GM19452 (cell line): ENCODE data around the gene SELENON.

ENCODE experiments used
- ATAC-seq: cut with Tn5 transposase; IDR thresholded peaks from one replicate; pipeline ENCODE4 v1.9.1; 2021; ENCODE audit not compliant: unreplicated experiment

SELENON gene

GRCh38 chr1:25790472-25790871 is 9.5 kb upstream of the SELENON start:
- ATAC-seq: no peak

- no peak for ATAC-seq
Observed at GRCh38 chr1:25792115-25792514, 7.9 kb upstream of the SELENON start.

DNA sequence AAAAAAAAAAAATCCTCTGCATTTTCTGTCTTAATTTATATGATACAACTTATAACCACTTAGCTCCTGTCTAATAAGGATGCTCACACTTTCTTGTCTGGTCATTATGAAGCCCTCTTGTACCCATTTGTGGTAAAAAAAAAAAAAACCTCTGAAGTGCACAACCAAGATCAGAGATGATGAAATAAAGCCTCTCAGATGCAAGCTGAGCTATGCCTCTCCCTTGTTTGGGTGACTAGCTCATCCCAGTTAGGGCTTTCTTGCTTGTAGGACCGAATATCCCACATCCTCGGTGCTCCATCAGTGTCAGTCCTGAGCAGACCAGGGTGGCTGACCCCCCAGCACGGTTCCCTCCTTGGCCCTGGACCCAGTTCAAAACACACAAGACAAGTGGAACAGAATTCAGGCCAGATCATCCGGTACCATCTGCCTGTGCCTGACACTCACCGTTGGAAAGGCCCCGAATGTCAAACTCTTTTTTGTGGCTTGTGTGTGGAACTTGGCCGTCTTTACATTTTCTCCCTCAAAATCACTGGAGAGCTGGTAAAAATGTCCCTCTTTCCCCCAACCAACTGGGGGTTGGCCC is 6.3 kb upstream of the SELENON start:
- no peak for ATAC-seq

DNA sequence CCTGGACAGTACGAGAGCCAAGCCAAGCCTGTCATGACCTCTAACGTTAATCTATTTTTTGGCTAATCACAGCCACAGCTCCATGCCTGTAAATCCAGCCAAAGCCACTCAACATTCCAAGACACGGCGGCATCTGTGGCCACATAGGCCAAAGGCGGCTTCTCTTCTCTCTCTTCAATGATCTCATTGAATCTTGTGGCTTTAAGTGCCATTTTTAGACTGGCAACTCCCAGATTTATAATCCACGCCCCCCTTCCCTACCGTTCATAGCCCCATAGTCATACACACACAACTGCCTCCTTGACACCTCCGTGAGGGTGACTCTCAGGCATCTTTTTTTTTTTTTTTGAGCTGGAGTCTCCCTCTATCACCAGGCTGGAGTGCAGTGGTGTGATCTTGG is 5.7 kb upstream of the SELENON start:
- ATAC-seq: no peak

DNA sequence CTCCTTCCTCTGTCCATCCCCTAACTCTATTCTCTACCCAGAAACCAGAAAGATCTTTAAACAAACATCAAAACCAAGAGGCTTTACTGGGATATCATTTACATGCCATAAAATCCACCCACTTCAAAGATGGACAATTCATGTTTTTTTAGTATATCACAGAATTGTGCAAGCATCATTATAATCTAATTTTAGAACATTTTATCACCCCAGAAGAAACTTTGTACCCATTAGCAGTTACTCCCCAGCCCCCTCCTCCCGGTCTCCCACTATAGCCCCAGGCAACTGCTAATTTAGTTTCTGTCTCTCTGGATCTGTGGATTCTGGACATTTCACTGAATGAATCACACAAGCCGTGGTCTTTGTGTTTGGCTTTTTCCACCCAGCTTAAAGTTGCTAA is 4.8 kb upstream of the SELENON start:
- ATAC-seq: no peak

DNA sequence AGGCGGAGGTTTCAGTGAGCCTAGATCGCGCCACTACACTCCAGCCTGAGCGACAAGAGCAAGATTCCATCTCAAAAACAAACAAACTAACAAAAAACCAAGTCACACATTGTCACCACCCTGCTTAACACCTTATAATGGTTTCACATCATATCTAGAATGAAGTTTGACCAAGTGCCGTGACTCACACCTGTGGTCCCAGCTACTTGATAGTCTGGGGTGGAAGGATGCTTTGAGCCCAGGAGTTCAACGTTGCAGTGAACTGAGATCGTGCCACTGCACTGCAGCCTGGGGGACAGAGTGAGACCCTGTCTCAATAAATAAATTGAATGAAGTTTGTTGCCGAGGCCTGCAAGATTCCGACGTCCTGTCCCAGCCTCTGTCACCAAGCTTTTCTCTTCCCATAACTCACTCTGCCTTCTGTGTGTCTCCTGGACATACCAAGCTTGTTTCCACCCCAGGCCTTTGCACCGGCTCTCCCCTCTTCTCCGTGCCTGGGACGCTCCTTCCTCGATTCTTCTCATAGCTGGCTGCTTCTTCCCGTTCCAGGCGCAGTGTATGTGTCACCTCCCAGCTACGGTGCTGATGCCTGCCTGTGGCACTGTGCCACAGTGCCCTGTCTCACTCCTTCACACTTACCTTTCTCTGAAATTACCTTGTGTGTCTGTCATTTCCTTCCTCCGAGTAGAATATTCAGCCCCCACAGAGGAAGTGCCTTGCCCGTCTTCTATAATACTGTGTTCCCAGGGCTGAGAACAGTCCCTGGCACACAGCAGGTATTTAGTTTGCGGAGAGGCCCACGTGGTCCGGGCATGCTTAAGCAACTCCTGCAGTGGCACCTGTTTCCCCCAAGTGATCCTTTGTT is 3.8 kb upstream of the SELENON start:
- ATAC-seq: no peak

DNA sequence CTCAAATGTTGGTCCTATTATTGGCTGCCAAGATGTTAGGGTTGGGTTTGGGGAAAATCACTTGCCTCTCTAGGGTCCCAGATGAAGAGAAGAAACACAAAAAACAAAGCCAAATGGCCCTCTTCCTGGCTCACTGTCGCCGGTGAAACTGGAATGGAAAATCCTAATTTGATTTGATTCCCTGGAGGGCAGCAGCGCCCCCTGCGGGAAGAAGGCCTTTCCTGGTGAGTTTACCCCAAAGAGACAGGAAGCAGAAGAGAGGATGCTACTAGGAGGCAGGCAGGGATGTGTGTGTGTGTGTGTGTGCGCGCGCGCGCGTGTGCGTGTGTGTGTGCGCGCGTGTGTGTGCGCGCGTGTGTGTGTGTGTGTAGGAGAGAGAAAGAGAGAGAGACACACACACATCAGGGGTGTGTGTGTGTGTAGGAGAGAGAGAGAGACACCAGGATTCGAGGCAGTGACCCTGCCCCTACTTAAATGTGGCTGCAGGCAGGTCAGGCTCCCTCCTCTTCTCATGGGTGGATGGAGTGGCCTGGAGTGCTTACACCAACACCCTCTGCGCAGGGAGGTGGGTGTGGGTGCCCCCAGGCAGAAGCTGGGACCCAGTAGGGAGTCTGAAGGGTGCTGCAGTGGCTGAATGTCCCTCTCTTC is 3.1 kb upstream of the SELENON start:
- ATAC-seq: no peak

- no peak for ATAC-seq
Observed at GRCh38 chr1:25797939-25798338, 2.1 kb upstream of the SELENON start.

- ATAC-seq: no peak
Observed at GRCh38 chr1:25798666-25799351, 1.2 kb upstream of the SELENON start.

- no peak for ATAC-seq
Observed at GRCh38 chr1:25799352-25799934, 550 bp upstream of the SELENON start.

GRCh38 chr1:25800703-25801377 is 847 bp downstream of the SELENON start:
- ATAC-seq: no peak

DNA sequence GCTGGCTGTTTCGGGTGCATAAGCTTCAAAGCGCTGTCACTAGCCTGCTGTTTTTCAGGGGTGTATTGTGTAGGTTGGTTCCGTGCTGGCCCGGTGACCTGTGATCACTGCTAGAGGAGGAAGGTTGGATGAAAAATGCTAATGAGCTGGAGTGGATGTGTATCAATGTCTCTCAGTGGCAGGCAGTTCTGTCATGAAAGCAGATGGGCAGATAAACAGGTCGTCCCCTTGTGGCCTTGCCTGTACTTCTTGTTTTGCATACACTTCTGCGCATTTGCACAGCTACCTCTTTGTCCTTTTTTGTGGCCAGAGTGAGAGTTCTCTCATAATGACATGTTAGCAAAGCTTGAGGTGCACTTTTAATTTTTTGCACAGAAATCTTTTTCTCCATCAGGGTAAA is 2.9 kb downstream of the SELENON start:
- ATAC-seq: no peak

DNA sequence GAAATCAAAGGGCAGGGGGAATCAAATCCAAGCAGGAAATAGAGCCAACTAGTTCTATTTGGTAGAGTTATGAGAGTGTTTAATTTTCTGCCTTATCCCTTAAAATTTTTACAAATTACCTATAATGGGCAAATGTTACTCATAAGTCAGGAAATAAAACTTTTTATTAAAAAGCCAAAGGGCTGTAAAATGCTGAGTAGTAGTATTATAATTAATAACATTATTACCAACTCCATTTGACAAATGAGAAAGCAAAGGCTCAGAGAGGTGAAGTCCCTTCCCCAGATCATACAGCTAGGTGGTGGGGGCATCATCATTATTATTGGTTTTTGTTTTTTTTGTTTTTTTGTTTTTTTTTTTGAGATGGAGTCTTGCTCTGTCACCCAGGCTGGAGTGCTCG is 3.4 kb downstream of the SELENON start:
- ATAC-seq: no peak

- no peak for ATAC-seq
Observed at GRCh38 chr1:25804244-25804963, 4.4 kb downstream of the SELENON start.

- no peak for ATAC-seq
Observed at GRCh38 chr1:25804964-25805862, 5.2 kb downstream of the SELENON start.

GRCh38 chr1:25805863-25806225 is 5.9 kb downstream of the SELENON start:
- ATAC-seq: no peak

DNA sequence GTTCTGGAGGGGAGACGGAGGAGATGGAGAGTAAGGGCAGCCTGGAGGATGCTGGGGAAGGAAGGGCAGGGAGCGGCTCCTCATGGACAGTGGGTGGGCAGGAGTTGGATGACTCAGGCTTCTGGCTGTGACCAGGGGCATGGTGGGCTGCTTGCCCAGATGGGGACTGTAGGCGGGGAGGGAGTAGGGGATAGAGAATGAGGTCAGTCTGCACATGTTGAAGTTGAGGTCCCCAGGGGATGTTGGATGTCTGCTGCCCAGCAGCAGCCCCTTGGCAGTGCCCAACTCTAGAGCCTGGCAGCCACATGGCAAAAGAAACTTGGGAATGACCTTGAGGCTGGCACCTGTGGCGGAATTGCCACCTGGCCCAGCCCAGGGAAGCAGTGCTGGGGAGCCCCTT is 6.4 kb downstream of the SELENON start:
- ATAC-seq: no peak

DNA sequence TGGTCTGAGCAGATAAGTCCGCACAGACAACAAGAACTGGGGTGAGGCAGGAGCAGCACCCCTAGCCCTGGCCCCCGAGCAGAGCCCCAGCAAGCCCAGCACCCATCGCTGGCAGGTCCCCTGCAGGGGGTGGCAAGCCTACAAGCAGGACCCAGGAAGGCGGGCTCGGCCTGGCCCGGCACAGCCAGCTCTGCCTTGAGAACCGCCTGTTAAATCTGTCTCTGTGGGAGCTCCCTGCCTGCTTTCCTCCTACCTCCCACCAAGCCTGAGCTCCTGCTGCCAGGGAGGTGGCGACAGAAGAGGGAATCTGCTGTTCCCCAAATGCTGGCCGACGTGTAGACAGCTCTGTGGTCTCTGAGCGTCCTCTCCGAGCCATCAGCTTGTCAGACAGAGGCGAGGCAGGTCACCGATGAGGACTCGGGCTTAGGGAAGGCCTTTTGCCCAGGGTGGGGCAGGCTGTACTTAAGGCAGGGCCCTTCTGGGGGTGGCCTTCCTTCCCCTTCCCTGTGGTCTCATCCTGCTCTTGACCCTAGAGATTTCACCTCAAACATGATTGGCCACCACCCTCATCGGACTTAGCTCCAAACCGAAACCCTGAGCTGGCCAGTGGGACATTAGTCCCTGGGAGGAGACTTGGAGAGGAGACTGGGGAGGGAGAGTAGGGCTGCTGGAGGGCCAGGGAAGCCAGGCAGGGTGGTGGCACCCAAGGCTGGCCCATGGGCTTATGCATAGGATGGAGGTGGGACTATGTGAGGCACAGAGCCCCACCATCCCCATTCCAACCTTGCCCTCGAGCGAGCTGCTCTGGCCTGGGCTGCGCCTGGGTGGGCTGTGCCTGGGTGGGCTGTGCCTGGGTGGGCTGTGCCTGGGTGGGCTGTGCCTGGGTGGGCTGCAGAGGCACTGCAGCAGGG is 7.7 kb downstream of the SELENON start:
- ATAC-seq: no peak
